Measurements from ENCODE around the gene SLC22A5. TPM values are rescaled to one million over a fixed set of nuclear protein-coding genes. Genes with fewer than 3 reads are reported as not detected.
A peak's percentile ranks its signal among the peaks of the same experiment; 100 is the strongest.

SLC22A5 gene
- total RNA-seq, 2 experiments from 2014 or later: 4.0 to 4.1 TPM

- ChIA-PET POLR2A (interaction anchor here (0.6 to 24.7 kb wide), 6 partner anchors 12 to 64 kb away, joined by 4 to 1131 read pairs (median 94); partner anchors contain the start of gene IRF1), CTCF (interaction anchor here (1.0 to 6.7 kb wide), 8 partner anchors 8 to 76 kb away, joined by 3 to 67 read pairs (median 5); no protein-coding TSS in a partner anchor)
- DNase-seq (peak; percentile 50), ATAC-seq (no peak)
- H3K9me3 Mint-ChIP-seq: no peaks in the 10 kb centered on the region
- no peak overlapping the region for H3K4me3 Mint-ChIP-seq
- TF ChIP-seq CTCF (IDR thresholded peaks at IDR 0.05): no peak
- peaks cover 47% of the 10 kb centered on the region for H3K36me3 Mint-ChIP-seq (ENCODE audit: low read depth)
- intact Hi-C loops (cut with micrococcal nuclease): no loop called here
- peaks cover 96% of the 10 kb centered on the region for H3K4me1 Mint-ChIP-seq (ENCODE audit: low read depth)
- no peaks in the 10 kb centered on the region for H3K27me3 Mint-ChIP-seq
- peak overlapping the region; percentile 83 for H3K27ac Mint-ChIP-seq
Measured at GRCh38 chr5:132422720-132423437, 53.4 kb downstream of the SLC22A5 start.

DNA sequence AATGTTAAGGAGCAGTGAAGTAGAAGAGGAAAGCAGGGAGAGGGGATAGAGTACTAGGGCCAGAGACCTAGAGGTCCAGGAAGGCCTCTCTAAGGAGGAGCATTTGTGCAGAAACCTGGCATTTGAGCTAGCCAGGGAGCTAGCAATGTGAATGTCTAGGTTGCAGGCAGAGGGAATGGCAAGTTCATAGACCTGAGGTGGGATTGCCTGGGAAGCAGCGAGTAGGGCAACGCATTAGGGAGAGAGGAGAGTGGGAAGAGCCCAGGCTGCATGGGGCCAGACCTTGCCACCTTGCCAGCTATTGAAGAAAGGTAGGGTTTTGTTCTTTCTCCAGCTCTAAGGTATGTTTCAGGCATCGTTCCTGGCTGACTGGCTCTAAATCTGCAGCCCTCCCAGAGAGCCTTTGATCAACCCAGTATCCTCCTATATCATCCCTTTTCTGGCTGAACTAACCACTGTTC is 54.0 kb downstream of the SLC22A5 start:
- ChIA-PET CTCF (interaction anchor here (1.0 to 6.7 kb wide), 8 partner anchors 9 to 75 kb away, joined by 3 to 67 read pairs (median 4); no protein-coding TSS in a partner anchor), POLR2A (interaction anchor here (1.0 to 24.7 kb wide), 6 partner anchors 12 to 63 kb away, joined by 4 to 1131 read pairs (median 94); partner anchors contain the start of gene IRF1)
- peaks cover 42% of the 10 kb centered on the region for H3K36me3 Mint-ChIP-seq (ENCODE audit: low read depth)
- TF ChIP-seq CTCF (IDR thresholded peaks at IDR 0.05): no peak
- no peaks in the 10 kb centered on the region for H3K9me3 Mint-ChIP-seq
- ATAC-seq: no peak
- no peaks in the 10 kb centered on the region for H3K27me3 Mint-ChIP-seq
- peak overlapping the region; percentile 83 for H3K27ac Mint-ChIP-seq
- no peak overlapping the region for H3K4me3 Mint-ChIP-seq
- H3K4me1 Mint-ChIP-seq (ENCODE audit: low read depth): peaks cover 96% of the 10 kb centered on the region
- intact Hi-C loops (cut with micrococcal nuclease): no loop called here
- no peak for DNase-seq

DNA sequence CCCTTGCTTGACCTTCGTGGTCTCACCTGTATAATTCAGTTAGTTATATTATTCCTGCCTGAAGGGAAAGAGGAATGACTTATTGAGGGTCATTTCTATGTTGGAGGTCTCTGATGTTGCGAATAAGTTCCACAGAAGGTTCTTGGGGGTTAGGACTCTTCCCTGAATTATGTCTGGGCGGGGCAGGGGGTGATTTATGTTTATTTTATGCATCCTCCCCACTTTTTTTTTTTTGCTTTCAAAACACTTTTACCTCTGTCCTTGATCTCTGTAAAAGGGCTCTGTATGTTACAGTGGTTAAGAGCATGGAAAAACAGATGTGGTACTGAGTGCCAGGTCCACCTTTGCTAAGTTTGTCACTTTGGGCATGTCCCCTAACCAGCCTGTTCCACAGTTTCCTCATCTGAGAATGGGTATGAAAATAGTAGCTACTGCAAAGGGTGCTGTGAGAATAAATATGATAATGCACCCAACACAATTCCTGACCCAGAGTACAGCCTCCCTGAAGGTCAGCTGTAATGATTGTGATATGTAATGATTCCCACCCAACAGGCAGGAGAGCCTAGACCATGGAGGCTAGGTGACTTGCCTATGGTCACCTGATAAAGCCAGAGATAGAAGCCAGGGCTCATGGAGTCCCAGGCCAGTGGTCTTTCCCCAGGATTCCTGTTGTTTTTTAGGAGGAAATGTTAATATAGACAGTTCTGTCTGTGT is 54.8 kb downstream of the SLC22A5 start:
- ChIA-PET CTCF (interaction anchor here (0.9 to 6.7 kb wide), 11 partner anchors 10 to 74 kb away, joined by 3 to 67 read pairs (median 5); no protein-coding TSS in a partner anchor), POLR2A (interaction anchor here (0.9 to 24.7 kb wide), 11 partner anchors 10 to 62 kb away, joined by 3 to 1131 read pairs (median 15); partner anchors contain the start of gene IRF1)
- DNase-seq: no peak
- no peak for ATAC-seq
- H3K4me1 Mint-ChIP-seq (ENCODE audit: low read depth): peaks cover 96% of the 10 kb centered on the region
- no peaks in the 10 kb centered on the region for H3K27me3 Mint-ChIP-seq
- intact Hi-C loops (cut with micrococcal nuclease): loop anchor here (2.0 kb wide), 1 partner anchor 42 kb away; no protein-coding TSS in a partner anchor
- H3K4me3 Mint-ChIP-seq: peak overlapping the region; percentile 15
- H3K36me3 Mint-ChIP-seq (ENCODE audit: low read depth): peaks cover 39% of the 10 kb centered on the region
- TF ChIP-seq CTCF (IDR thresholded peaks at IDR 0.05): no peak
- H3K27ac Mint-ChIP-seq: peak overlapping the region; percentile 93
- H3K9me3 Mint-ChIP-seq: no peaks in the 10 kb centered on the region

DNA sequence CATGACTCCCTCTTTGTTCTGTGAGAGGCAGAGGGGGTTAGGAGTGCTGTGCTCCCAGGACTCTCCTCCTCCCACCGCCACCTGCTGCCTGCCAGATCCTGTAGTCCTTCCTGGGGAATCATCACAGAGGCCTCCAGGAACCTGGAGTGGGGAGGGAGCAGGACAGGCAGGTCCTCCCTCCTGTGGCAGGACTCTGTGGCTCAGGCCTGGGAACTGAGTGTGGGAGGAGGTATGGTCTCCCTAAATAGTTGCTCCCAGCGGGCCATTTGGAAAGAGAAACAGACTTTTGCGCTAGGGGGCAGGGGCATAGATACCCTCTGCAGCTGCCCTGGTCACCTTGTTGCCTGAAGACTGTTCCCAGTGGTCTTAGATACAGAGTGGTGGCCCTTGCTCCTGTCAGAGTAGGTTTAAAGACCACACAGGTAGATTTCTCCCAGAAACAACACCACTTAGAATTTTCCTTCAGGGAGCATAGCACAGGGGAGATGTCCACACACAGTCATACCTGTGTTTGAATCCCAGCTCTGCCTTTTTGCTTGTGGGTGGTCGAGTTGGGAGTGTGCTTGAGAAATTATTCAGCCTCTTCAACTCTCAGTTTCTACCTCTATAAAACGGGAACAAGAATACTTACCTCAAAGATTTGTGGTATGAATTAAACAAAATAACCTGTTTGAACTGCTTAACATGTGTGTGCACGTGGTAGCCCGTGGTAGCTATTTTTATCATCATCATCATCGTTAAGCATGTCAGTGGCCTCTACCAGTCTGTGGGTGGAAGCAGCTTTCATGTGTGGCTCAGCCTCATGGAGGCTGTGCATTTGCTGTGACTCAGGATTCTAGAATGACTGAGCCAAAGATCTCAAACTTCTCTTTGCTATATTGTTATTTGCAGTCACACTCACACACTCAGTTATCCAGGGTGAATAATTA is 55.8 kb downstream of the SLC22A5 start:
- CTCF ChIA-PET: interaction anchor here (0.6 to 6.7 kb wide), 15 partner anchors 8 to 458 kb away, joined by 3 to 67 read pairs (median 5); partner anchors contain the start of gene IRF1
- H3K9me3 Mint-ChIP-seq: no peaks in the 10 kb centered on the region
- no peak for TF ChIP-seq CTCF (IDR thresholded peaks at IDR 0.05)
- DNase-seq: peak; percentile 91
- POLR2A ChIA-PET: interaction anchor here (0.8 to 24.7 kb wide), 13 partner anchors 9 to 61 kb away, joined by 3 to 1131 read pairs (median 6); partner anchors contain the start of gene IRF1
- H3K4me3 Mint-ChIP-seq: peak overlapping the region; percentile 70
- H3K36me3 Mint-ChIP-seq (ENCODE audit: low read depth): peaks cover 39% of the 10 kb centered on the region
- ATAC-seq: peak; percentile 79
- H3K4me1 Mint-ChIP-seq (ENCODE audit: low read depth): peaks cover 96% of the 10 kb centered on the region
- H3K27ac Mint-ChIP-seq: peak overlapping the region; percentile 93
- intact Hi-C loops (cut with micrococcal nuclease): loop anchor here (2.0 to 5.0 kb wide), 2 partner anchors 42 to 67 kb away; partner anchors contain the start of gene IRF1
- H3K27me3 Mint-ChIP-seq: no peaks in the 10 kb centered on the region
